ENCODE results near the gene COPE.

- TF ChIP-seq, protein P1, sequence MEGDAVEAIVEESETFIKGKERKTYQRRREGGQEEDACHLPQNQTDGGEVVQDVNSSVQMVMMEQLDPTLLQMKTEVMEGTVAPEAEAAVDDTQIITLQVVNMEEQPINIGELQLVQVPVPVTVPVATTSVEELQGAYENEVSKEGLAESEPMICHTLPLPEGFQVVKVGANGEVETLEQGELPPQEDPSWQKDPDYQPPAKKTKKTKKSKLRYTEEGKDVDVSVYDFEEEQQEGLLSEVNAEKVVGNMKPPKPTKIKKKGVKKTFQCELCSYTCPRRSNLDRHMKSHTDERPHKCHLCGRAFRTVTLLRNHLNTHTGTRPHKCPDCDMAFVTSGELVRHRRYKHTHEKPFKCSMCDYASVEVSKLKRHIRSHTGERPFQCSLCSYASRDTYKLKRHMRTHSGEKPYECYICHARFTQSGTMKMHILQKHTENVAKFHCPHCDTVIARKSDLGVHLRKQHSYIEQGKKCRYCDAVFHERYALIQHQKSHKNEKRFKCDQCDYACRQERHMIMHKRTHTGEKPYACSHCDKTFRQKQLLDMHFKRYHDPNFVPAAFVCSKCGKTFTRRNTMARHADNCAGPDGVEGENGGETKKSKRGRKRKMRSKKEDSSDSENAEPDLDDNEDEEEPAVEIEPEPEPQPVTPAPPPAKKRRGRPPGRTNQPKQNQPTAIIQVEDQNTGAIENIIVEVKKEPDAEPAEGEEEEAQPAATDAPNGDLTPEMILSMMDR (IDR thresholded peaks at IDR 0.05): no peak
- TF ChIP-seq POLR2A (IDR thresholded peaks at IDR 0.05): no peak
Observed at GRCh38 chr19:18858906-18859646, 60.1 kb downstream of the COPE start.

Measured in suprapubic skin (tissue), 3 donors.